ENCODE results near the gene GAST.

GAST gene

DNA sequence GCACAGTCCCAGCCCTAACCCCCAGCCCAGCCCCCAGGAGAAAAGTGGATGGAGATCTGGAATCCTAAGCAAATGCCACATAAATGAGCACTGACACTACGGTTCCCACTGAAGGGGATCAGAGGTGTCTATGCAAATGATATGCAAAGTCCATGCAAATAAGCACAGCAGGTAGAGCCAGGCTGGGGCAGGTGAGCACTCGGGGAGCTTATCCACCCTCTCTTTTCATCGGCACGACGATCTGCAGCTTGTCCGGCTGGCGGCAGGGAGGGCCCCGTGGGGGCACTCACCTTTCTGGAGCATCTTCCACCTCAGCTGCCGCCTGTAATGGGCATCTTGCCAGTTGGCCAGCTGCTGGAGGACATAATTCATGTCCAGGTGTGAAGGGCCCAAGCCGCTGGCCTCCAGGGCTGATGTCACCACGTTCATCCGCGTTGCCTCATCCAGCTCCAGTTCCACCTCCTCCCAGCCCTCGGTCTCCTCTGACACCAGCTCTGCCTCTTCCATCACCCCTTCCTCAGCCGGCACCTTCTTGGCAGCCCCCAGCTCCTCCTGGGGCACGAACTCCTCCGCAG, 12.4 kb downstream of the GAST start:
- TF ChIP-seq POLR2A (IDR thresholded peaks at IDR 0.05; ENCODE audit: low read depth, low read length) (no peak), POLR2AphosphoS5 (IDR thresholded peaks at IDR 0.05; ENCODE audit: low read depth, low read length) (no peak), TAF1 (IDR thresholded peaks at IDR 0.05; ENCODE audit: borderline replicate concordance, low read depth, low read length) (no peak)
- no peak for DNase-seq (ENCODE audit: insufficient read length)
- no peak for FAIRE-seq

DNA sequence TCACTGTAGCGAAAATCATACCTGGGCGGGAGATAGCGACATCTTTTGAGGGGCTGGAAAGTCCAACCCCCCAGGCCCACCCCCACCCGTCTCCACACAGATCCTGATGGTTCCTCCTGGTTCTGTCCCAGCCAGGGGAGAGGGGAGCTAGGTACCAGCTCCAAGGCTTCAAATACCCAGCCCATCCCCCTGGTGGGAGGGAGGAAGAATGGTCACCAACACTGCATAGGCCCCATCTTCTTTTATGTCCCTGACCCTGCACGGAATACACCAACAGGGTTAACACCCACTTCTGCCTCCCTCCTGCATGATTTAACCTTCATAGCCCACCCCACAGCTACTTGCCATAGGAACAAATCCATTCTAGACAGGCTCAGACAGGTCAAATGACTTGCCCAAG, 13.0 kb downstream of the GAST start:
- no peak for FAIRE-seq
- no peak for DNase-seq (ENCODE audit: insufficient read length)
- no peak for TF ChIP-seq POLR2AphosphoS5 (IDR thresholded peaks at IDR 0.05; ENCODE audit: low read depth, low read length)
- no peak for TF ChIP-seq TAF1 (IDR thresholded peaks at IDR 0.05; ENCODE audit: borderline replicate concordance, low read depth, low read length)
- no peak for TF ChIP-seq POLR2A (IDR thresholded peaks at IDR 0.05; ENCODE audit: low read depth, low read length)

DNA sequence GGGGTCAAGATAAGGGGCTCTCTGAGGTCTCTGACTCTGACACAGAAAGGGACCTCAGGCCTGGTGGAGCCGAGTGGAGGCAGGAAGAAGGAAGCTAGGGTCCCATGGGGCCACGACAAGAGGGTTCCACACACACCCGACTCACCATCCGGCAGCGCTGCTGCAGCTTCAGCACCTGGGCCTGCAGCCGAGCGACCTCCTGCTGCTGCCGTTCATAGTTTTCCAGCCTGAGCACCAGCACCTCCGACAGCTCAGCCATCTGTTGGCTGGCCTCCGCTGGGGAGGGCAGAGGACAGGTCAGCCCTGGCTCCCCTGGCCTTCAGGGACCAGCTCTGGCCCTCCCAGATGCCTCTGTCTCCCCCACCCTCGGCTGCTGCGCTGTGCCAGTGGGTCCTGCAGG, 15.9 kb downstream of the GAST start:
- DNase-seq (ENCODE audit: insufficient read length) (no peak), FAIRE-seq (no peak)
- no peak for TF ChIP-seq POLR2AphosphoS5 (IDR thresholded peaks at IDR 0.05; ENCODE audit: low read depth, low read length)
- no peak for TF ChIP-seq POLR2A (IDR thresholded peaks at IDR 0.05; ENCODE audit: low read depth, low read length)
- TF ChIP-seq TAF1 (IDR thresholded peaks at IDR 0.05; ENCODE audit: borderline replicate concordance, low read depth, low read length), result no peak

DNA sequence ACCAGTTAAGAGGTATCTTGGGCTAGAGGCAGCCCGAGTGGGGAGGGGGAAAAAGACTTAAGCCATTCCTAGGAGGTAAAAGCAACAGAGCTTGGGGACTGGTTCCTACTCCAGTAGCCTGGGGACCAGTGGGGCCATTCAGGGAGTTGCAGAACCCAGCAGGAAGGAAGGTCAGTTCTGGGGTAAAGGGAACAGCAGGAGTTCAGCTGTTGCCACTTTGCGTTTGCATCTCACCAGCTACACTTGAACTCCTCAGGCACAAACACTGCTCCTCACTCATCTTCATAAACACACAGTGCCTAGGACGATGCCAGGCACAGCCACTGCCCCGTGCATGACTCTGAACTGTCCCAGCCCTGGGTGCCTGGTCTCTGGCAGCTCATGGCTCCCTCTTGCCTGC, 18.3 kb downstream of the GAST start:
- DNase-seq (ENCODE audit: insufficient read length), result no peak
- no peak for FAIRE-seq
- no peak for TF ChIP-seq POLR2AphosphoS5 (IDR thresholded peaks at IDR 0.05; ENCODE audit: low read depth, low read length)
- no peak for TF ChIP-seq TAF1 (IDR thresholded peaks at IDR 0.05; ENCODE audit: borderline replicate concordance, low read depth, low read length)

DNA sequence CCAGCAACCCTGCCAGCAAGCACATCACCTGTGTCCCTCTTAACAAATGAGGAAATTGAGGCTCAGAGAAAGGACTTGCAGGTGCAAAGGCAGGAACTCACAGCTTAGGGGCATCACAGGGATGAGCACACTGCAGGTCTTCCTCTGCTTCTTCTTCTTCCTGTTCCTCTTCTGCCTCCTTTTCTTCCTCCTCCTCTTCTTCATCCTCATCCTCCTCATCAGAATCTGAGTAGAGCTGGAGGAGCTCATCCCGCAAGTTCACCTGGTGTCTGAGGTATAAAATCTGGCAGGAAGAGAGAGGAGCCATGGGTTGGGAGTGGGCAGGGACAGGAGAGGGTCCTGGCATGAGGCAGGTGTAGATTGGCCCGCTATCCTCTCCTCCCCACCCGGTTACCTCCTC, 19.7 kb downstream of the GAST start:
- FAIRE-seq, result no peak
- DNase-seq (ENCODE audit: insufficient read length), result no peak
- TF ChIP-seq POLR2A (IDR thresholded peaks at IDR 0.05; ENCODE audit: low read depth, low read length), result no peak
- no peak for TF ChIP-seq TAF1 (IDR thresholded peaks at IDR 0.05; ENCODE audit: borderline replicate concordance, low read depth, low read length)
- TF ChIP-seq POLR2AphosphoS5 (IDR thresholded peaks at IDR 0.05; ENCODE audit: low read depth, low read length), result no peak

DNA sequence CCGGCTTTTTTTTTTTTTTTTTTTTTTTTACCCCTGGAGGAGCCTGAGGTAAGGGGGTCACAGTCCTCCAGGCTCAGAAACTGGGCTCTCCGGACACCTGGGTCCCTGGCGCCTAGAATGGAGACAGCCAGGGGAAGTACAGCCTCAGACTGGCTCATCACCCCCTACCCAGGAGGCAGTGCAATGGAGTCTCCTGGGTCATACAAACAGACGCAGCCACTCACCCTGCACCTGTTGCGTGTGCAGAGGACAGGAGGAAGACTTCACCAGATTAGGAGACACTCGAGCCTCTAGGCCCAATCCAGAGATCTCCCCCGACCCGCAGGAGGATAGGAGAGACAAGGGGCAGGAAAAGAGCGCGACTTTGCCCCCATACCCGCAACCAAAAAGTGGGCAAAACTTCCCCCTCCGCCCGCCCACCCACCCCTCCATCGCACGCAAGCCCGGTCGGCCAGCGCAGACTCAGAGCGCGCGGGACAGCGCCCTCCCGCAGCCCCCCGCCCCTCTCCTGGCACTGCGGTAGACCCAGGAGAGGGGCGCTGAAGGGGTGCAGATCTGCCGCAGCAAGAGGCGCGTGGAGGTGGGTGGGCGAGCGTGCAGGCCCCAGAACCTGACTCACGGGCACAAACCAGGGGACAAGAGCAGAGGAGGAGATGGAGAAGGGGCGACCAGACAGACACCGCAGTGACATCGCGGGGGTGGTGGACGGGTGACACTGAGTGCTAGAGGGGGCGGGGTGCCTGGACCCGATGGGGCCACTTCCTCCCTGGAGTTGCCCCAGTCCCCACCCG, 21.4 kb downstream of the GAST start:
- no peak for DNase-seq (ENCODE audit: insufficient read length)
- FAIRE-seq, result no peak
- TF ChIP-seq POLR2A (IDR thresholded peaks at IDR 0.05; ENCODE audit: low read depth, low read length) (no peak), TAF1 (IDR thresholded peaks at IDR 0.05; ENCODE audit: borderline replicate concordance, low read depth, low read length) (no peak), POLR2AphosphoS5 (IDR thresholded peaks at IDR 0.05; ENCODE audit: low read depth, low read length) (no peak)

DNA sequence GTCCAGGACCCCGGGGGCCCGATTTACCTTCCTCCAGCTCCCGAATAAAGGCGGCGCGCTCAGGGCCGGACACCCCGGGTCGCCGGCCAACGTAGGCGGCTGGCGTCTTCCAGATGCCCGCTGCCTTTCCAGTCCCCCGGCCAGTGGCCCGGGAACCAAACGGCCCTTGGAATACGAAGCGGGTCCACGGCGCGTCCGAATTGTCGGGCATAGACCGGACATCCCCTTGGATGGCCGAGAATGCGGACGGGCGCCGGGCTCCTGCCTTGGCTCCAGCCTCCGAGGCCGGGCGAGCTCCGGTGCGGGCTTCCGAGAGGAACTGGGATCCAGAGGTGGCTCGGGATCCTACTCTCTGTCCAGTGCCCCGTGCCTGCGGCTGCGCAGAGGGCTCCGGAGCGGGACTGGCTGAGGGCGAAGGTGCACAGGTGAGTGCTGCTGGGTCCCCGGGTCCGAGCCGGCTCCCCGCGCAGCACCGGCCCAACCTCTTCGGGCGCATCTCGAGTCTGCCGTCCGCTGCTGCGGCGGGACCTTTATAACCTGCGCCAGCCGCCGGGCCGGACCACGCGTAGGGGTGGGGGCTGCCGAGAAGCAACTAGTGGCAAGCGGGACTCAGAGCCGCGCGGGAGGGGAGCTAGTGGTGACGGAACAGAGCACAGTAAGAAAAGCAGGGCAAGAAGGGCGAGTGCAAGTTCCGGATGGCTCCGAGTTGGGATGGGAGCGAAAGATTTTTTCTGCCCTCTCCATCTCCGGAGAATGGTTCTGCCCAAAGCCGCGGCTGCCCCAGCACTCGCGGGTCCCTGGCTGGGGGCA, 22.2 kb downstream of the GAST start, which contains the start of gene HAP1:
HAP1 (minus strand) TSS at position 505 of the 810 bp plus-strand sequence; CDS start at position 496, 9 bp downstream.
- TF ChIP-seq TAF1 (IDR thresholded peaks at IDR 0.05; ENCODE audit: borderline replicate concordance, low read depth, low read length), result no peak
- TF ChIP-seq POLR2AphosphoS5 (IDR thresholded peaks at IDR 0.05; ENCODE audit: low read depth, low read length), result no peak
- no peak for TF ChIP-seq POLR2A (IDR thresholded peaks at IDR 0.05; ENCODE audit: low read depth, low read length)
- DNase-seq (ENCODE audit: insufficient read length), result no peak
- no peak for FAIRE-seq

DNA sequence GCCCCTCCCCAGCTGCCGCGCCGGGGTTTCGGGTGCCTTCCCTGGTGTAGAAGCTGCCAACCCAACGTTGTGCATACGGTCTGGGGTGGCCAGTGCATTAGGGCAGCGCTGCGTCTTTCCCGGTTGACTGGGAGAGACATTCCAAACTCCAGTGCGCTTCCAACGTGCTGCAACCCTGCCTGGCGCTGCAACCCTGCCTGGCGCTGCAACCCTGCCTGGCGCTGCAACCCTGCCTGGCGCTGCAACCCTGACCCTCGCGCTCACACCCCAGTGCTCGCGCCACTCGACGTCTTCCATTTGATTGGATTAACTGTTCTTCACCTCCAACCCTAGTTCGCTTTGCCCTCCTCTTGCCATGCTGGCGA, 22.8 kb downstream of the GAST start:
- FAIRE-seq (no peak), DNase-seq (ENCODE audit: insufficient read length) (no peak)
- no peak for TF ChIP-seq POLR2AphosphoS5 (IDR thresholded peaks at IDR 0.05; ENCODE audit: low read depth, low read length)
- no peak for TF ChIP-seq TAF1 (IDR thresholded peaks at IDR 0.05; ENCODE audit: borderline replicate concordance, low read depth, low read length)
- no peak for TF ChIP-seq POLR2A (IDR thresholded peaks at IDR 0.05; ENCODE audit: low read depth, low read length)

DNA sequence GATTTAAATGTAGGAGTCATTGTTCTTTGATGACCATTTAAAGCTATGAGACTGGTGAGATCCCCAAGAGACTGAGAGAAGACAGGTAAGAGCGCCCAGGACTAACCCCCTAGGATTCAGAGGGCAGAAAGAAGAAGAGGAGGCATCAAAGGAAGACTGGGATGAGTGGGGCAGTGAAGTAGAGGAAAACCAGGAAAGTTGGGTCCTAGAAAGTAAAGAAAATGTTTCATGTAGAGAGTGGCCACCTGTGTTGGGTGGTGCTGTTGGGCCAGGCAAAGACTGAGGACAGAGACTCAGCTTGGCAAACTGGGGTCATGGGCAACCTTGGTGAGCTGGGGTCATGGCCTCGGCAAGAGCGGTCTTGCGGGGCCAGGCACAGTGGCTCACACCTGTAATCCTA, 23.6 kb downstream of the GAST start:
- FAIRE-seq, result no peak
- TF ChIP-seq POLR2A (IDR thresholded peaks at IDR 0.05; ENCODE audit: low read depth, low read length) (no peak), POLR2AphosphoS5 (IDR thresholded peaks at IDR 0.05; ENCODE audit: low read depth, low read length) (no peak), TAF1 (IDR thresholded peaks at IDR 0.05; ENCODE audit: borderline replicate concordance, low read depth, low read length) (no peak)
- no peak for DNase-seq (ENCODE audit: insufficient read length)

DNA sequence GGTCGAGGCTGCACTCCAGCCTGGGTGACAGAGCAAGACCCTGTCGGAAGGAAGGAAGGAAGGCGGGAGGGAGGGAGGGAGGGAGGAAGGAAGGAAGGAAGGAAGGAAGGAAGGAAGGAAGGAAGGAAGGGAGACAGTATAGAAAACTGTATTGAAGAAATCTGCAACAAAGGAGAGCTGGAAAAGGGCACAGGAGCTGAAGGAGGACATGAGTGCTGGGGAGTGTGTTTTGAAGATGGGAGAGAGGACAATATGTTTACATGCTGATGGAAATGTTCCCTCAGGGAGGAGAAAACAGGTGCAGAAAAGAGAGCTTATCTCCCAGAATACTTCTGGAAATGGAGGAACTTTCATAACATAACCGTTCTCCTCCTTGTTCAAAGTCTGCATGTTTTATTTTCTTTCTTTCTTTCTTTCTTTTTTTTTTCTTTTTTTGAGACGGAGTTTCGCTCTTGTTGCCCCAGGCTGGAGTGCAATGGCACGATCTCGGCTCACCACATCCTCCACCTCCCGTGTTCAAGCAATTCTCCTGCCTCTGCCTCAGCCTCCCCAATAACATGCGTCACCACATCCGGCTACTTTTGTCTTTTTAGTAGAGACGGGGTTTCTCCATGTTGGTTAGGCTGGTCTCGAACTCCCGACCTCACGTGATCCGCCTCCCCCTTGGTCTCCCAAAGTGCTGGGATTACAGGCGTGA, 25.0 kb downstream of the GAST start:
- no peak for TF ChIP-seq TAF1 (IDR thresholded peaks at IDR 0.05; ENCODE audit: borderline replicate concordance, low read depth, low read length)
- TF ChIP-seq POLR2A (IDR thresholded peaks at IDR 0.05; ENCODE audit: low read depth, low read length), result no peak
- TF ChIP-seq POLR2AphosphoS5 (IDR thresholded peaks at IDR 0.05; ENCODE audit: low read depth, low read length), result no peak
- FAIRE-seq (no peak), DNase-seq (ENCODE audit: insufficient read length) (no peak)

DNA sequence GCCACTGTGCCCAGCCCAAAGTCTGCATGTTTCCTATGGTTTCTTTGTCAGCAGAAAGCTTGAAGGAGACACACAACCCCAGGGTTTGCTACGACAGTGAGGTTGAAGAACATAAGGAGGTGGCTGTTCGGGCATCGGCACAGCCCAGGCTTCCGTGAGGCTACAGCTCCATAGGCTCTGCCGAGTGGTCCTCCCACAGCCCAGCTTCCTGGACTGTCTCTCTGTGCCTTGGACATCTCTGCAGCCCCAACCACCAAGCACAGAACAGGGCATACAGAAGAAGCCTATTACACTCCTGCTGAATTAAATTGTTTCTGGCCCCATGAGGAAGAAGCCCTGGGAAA, 25.5 kb downstream of the GAST start:
- DNase-seq (ENCODE audit: insufficient read length) (no peak), FAIRE-seq (no peak)
- no peak for TF ChIP-seq TAF1 (IDR thresholded peaks at IDR 0.05; ENCODE audit: borderline replicate concordance, low read depth, low read length)
- no peak for TF ChIP-seq POLR2AphosphoS5 (IDR thresholded peaks at IDR 0.05; ENCODE audit: low read depth, low read length)
- no peak for TF ChIP-seq POLR2A (IDR thresholded peaks at IDR 0.05; ENCODE audit: low read depth, low read length)

Measured in GM12892 (cell line).